Stimulated activated CD8-positive, alpha-beta memory T cell treated with anti-CD3 and anti-CD28 coated beads, Interleukin-7, amount 100 ng/mL, for 4 hours (primary cell): ENCODE results near the gene VBP1.
"Not testable (repeated sequence)": the region's sequence is repeated elsewhere in the genome, so short reads cannot be mapped to it uniquely, and the experiment has no call there.

ENCODE experiments used
- DNase-seq, 2 donors: peaks; one replicate each; pipeline ENCODE4 v3.0.0-alpha.2; 2020; ENCODE audit warnings: low read depth in 2 of 2

Gene VBP1

GRCh38 chrX:155263854-155264628, 47.8 kb downstream of the VBP1 start, which contains the start of gene RAB39B:
Gene RAB39B, minus strand, starts transcription at chrX:155264491. Its CDS starts 203 bp downstream, at chrX:155264288.
- peak; percentile 50 to 65 for DNase-seq

DNA sequence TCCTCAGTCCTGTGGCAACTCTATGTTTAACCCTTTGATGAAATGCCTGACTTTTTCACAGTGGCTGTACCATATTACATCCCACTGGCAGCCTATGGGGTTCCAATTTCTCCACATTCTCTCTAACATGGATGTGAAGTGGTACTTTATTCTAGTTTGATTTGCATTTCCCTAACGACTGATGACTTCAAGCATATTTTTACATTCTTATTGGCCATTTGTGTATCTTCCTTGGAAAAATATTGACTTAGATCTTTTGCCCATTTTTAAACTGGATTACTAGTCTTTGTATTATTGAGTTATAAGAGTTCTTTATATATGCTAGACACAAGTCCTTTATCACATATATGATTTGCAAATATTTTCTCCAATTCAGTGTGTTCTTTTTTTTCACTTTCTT, 50.2 kb downstream of the VBP1 start:
- DNase-seq = no peak

DNA sequence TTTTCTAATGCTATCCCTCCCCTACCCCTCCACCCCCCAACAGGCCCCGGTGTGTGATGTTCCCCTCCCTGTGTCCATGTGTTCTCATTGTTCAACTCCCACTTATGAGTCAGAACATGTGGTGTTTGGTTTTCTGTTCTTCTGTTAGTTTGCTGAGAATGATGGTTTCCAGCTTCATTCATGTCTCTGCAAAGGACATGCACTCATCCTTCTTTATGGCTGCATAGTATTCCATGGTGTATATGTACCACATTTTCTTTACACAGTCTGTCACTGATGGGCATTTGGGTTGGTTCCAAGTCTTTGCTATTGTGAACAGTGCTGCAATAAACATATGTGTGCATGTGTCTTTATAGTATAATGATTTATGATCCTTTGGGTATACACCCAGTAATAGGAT, 51.7 kb downstream of the VBP1 start:
- not testable (repeated sequence) for DNase-seq

- DNase-seq = no peak
Measured at GRCh38 chrX:155270969-155271368, 54.7 kb downstream of the VBP1 start.

- DNase-seq = no peak
Measured at GRCh38 chrX:155279873-155280272, 63.6 kb downstream of the VBP1 start.
